Measurements from ENCODE around the gene SLC6A3.

GRCh38 chr5:1390333-1390732 lies 54.9 kb downstream of the SLC6A3 start:
- TF ChIP-seq SIN3A (IDR thresholded peaks at IDR 0.05; ENCODE audit: borderline replicate concordance, insufficient read depth, low read depth, low read length) (no peak), CTCF (IDR thresholded peaks at IDR 0.05) (no peak)

All from Panc1 (cell line).